SK-N-SH treated with all-trans-retinoic acid at 6 μM for 48 hours (cell line): ENCODE data around the gene SPNS3.

Experiments used
- ATAC-seq: fragments of 200-7000 bp; cut with Tn5 transposase; 3 replicates; pipeline ENCODE4 v1.9.1; 2020; ENCODE audit warnings: mild to moderate bottlenecking, moderate library complexity
- ARNTL ChIP-seq: fragments of 450-650 bp; formaldehyde crosslinking; IDR thresholded peaks from 2 replicates; pipeline ENCODE4 v1.5.0; 2020; ENCODE audit warnings: low read depth, mild to moderate bottlenecking, moderate library complexity, borderline replicate concordance
- CSDC2 ChIP-seq: fragments of 250-450 bp; sonication (Bioruptor Pico); IDR thresholded peaks from 2 replicates; pipeline ENCODE4 v1.5.0; 2020; ENCODE audit warnings: mild to moderate bottlenecking, moderate library complexity
- ESRRG ChIP-seq: fragments of 250-450 bp; sonication (Bioruptor Pico); IDR thresholded peaks from 2 replicates; pipeline ENCODE4 v1.6.1; 2021; ENCODE audit warnings: mild to moderate bottlenecking
- GLIS3 ChIP-seq: fragments of 250-450 bp; sonication (Bioruptor Pico); IDR thresholded peaks from 2 replicates; pipeline ENCODE4 v1.5.0; 2020; ENCODE audit warnings: mild to moderate bottlenecking, moderate library complexity
- ISL1 ChIP-seq: fragments of 250-450 bp; sonication (Bioruptor Pico); IDR thresholded peaks from 2 replicates; pipeline ENCODE4 v2.1.2; 2022; ENCODE audit warnings: mild to moderate bottlenecking, moderate library complexity
- OSR1 ChIP-seq: fragments of 250-450 bp; sonication (Bioruptor Pico); IDR thresholded peaks from 2 replicates; pipeline ENCODE4 v1.8.0; 2022; ENCODE audit warnings: moderate library complexity, mild to moderate bottlenecking, inconsistent platforms
- RARB ChIP-seq: fragments of 250-450 bp; sonication (Bioruptor Pico); IDR thresholded peaks from 2 replicates; pipeline ENCODE4 v1.8.0; 2021; ENCODE audit warnings: mild to moderate bottlenecking, moderate library complexity
- TCF4 ChIP-seq: fragments of 250-450 bp; sonication (Bioruptor Pico); IDR thresholded peaks from 2 replicates; pipeline ENCODE4 v1.8.0; 2021; ENCODE audit warnings: mild to moderate bottlenecking, moderate library complexity, borderline replicate concordance
- ZFP3 ChIP-seq: fragments of 250-450 bp; sonication (Bioruptor Pico); IDR thresholded peaks from 2 replicates; pipeline ENCODE4 v1.5.0; 2020; ENCODE audit warnings: mild to moderate bottlenecking, moderate library complexity
- ZFP30 ChIP-seq: fragments of 450-650 bp; formaldehyde crosslinking; IDR thresholded peaks from 2 replicates; pipeline ENCODE4 v1.5.0; 2022; ENCODE audit warnings: mild to moderate bottlenecking, moderate library complexity
- ZNF565 ChIP-seq: fragments of 450-650 bp; formaldehyde crosslinking; conservative IDR thresholded peaks from 2 replicates; pipeline ENCODE4 v1.5.0; 2020; ENCODE audit warnings: low read depth, mild to moderate bottlenecking, moderate library complexity
- ZNF70 ChIP-seq: fragments of 450-650 bp; formaldehyde crosslinking; IDR thresholded peaks from 2 replicates; pipeline ENCODE4 v1.5.0; 2020; ENCODE audit warnings: mild to moderate bottlenecking, moderate library complexity
- TF ChIP-seq, protein P1 (sequence below): fragments of 250-450 bp; sonication (Bioruptor Pico); IDR thresholded peaks from 2 replicates; pipeline ENCODE4 v1.8.0; 2020; ENCODE audit warnings: mild to moderate bottlenecking, moderate library complexity, borderline replicate concordance
- TF ChIP-seq, protein P2 (sequence below): fragments of 250-450 bp; sonication (Bioruptor Pico); IDR thresholded peaks from 2 replicates; pipeline ENCODE4 v1.5.0; 2020; ENCODE audit warnings: mild to moderate bottlenecking, moderate library complexity
- TF ChIP-seq, protein P3 (sequence below): fragments of 250-450 bp; sonication (Bioruptor Pico); IDR thresholded peaks from 2 replicates; pipeline ENCODE4 v1.5.1; 2020; ENCODE audit warnings: low read depth, mild to moderate bottlenecking, moderate library complexity
- TF ChIP-seq, protein P4 (sequence below): fragments of 250-450 bp; sonication (Bioruptor Pico); IDR thresholded peaks from 2 replicates; pipeline ENCODE4 v1.8.0; 2021; ENCODE audit warnings: low read depth, mild to moderate bottlenecking, moderate library complexity, borderline replicate concordance

The SPNS3 gene

DNA sequence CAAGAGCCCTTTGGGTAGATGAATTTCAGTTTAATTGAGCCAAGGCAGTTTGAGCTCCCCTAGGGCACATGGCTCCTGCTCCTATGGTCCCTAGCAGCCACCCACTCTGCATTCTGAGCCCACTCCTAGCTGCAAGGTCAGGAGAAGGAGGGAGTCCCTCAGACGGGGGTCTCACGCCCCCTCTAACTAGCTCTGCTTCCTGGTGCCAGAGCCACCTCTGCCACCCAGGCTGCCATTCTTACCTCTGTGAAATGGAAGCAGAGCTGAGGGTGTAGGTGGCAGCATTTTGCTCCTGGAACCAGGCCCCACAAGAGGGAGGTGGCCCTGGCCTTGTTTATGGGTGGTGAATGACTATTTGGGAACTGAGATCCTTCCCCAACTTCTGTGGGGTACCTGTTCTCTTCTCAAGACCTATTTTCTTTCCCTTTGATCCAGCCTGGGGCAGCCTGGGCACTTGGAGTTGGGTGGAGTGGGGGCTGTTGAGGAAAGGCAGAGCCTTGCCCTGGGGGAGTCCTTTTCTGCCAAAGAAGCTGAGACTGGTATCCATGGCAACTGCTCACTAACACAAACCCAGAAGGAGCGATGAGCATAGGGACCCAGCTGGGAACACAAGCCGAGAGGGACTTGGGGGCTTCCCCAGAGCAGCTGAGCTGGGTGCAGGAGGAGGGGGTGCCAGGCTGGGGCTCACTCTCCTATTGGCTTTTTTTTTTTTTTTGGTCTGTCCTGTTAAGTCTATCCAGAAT lies 69.7 kb downstream of the SPNS3 start:
- no peak for ATAC-seq
- TF ChIP-seq, protein P1, sequence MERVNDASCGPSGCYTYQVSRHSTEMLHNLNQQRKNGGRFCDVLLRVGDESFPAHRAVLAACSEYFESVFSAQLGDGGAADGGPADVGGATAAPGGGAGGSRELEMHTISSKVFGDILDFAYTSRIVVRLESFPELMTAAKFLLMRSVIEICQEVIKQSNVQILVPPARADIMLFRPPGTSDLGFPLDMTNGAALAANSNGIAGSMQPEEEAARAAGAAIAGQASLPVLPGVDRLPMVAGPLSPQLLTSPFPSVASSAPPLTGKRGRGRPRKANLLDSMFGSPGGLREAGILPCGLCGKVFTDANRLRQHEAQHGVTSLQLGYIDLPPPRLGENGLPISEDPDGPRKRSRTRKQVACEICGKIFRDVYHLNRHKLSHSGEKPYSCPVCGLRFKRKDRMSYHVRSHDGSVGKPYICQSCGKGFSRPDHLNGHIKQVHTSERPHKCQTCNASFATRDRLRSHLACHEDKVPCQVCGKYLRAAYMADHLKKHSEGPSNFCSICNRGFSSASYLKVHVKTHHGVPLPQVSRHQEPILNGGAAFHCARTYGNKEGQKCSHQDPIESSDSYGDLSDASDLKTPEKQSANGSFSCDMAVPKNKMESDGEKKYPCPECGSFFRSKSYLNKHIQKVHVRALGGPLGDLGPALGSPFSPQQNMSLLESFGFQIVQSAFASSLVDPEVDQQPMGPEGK (CRISPR knock-in tag) = no peak

DNA sequence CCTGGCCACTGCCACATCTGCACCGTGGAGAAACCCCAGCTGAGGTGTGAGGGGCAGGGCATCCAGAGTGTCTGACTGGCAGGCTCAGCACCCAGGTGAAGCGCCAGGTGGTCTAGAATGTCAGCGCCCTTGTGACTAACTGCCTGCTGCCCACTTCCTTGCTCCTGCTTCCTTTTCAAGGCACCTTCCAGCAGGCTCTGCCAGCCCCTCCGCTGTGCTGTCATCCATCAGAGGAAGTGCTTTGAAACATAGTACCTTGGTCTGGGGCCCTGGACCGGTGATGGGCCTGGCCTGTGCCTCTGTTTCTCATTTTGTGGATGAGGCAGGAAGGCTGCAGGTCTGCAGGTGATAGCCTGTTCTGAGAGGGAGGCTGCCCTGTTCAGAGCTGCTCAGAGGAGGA lies 70.4 kb downstream of the SPNS3 start:
- no peak for ATAC-seq
- TF ChIP-seq, protein P2, sequence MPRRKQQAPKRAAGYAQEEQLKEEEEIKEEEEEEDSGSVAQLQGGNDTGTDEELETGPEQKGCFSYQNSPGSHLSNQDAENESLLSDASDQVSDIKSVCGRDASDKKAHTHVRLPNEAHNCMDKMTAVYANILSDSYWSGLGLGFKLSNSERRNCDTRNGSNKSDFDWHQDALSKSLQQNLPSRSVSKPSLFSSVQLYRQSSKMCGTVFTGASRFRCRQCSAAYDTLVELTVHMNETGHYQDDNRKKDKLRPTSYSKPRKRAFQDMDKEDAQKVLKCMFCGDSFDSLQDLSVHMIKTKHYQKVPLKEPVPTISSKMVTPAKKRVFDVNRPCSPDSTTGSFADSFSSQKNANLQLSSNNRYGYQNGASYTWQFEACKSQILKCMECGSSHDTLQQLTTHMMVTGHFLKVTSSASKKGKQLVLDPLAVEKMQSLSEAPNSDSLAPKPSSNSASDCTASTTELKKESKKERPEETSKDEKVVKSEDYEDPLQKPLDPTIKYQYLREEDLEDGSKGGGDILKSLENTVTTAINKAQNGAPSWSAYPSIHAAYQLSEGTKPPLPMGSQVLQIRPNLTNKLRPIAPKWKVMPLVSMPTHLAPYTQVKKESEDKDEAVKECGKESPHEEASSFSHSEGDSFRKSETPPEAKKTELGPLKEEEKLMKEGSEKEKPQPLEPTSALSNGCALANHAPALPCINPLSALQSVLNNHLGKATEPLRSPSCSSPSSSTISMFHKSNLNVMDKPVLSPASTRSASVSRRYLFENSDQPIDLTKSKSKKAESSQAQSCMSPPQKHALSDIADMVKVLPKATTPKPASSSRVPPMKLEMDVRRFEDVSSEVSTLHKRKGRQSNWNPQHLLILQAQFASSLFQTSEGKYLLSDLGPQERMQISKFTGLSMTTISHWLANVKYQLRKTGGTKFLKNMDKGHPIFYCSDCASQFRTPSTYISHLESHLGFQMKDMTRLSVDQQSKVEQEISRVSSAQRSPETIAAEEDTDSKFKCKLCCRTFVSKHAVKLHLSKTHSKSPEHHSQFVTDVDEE (CRISPR knock-in tag) = no peak
- no peak for TF ChIP-seq RARB (CRISPR knock-in tag)
- no peak for TF ChIP-seq OSR1
- no peak for TF ChIP-seq GLIS3 (CRISPR knock-in tag)
- no peak for TF ChIP-seq ZFP30
- TF ChIP-seq ZNF565 (CRISPR knock-in tag) = no peak
- TF ChIP-seq ISL1 = no peak
- TF ChIP-seq, protein P1 (CRISPR knock-in tag) = no peak
- no peak for TF ChIP-seq ZNF70
- no peak for TF ChIP-seq ESRRG
- no peak for TF ChIP-seq TCF4 (CRISPR knock-in tag)
- TF ChIP-seq ZFP3 (CRISPR knock-in tag) = no peak
- TF ChIP-seq, protein P3, sequence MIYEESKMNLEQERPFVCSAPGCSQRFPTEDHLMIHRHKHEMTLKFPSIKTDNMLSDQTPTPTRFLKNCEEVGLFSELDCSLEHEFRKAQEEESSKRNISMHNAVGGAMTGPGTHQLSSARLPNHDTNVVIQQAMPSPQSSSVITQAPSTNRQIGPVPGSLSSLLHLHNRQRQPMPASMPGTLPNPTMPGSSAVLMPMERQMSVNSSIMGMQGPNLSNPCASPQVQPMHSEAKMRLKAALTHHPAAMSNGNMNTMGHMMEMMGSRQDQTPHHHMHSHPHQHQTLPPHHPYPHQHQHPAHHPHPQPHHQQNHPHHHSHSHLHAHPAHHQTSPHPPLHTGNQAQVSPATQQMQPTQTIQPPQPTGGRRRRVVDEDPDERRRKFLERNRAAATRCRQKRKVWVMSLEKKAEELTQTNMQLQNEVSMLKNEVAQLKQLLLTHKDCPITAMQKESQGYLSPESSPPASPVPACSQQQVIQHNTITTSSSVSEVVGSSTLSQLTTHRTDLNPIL = no peak

DNA sequence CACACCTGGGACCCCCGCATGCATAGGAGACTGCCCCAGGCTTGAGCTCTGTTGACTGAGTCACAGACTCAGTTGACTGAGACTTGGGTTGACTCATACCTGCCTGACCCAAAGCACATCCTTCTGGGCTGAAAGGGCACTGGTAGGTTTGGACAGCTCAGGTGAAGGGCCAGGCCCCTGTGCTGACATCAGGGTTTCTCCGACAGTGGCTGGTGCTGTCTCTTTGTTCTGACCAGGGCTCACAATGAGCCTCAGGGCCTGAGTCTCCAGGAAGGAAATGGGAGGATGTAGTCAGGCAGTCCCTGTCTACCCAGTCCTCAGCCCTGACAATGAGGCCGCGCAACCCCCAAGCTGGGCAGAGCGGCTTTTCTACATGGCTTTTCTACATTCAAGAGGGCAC lies 71.4 kb downstream of the SPNS3 start:
- no peak for ATAC-seq
- TF ChIP-seq, protein P4, sequence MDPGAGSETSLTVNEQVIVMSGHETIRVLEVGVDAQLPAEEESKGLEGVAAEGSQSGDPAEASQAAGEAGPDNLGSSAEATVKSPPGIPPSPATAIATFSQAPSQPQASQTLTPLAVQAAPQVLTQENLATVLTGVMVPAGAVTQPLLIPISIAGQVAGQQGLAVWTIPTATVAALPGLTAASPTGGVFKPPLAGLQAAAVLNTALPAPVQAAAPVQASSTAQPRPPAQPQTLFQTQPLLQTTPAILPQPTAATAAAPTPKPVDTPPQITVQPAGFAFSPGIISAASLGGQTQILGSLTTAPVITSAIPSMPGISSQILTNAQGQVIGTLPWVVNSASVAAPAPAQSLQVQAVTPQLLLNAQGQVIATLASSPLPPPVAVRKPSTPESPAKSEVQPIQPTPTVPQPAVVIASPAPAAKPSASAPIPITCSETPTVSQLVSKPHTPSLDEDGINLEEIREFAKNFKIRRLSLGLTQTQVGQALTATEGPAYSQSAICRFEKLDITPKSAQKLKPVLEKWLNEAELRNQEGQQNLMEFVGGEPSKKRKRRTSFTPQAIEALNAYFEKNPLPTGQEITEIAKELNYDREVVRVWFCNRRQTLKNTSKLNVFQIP (CRISPR knock-in tag) = no peak
- TF ChIP-seq, all 23 proteins: peak for 0

- no peak for TF ChIP-seq ARNTL (CRISPR knock-in tag)
- ATAC-seq = no peak
Measured at GRCh38 chr17:4506175-4506813, 72.6 kb downstream of the SPNS3 start.

GRCh38 chr17:4506892-4507291 lies 73.2 kb downstream of the SPNS3 start:
- no peak for ATAC-seq
- no peak for TF ChIP-seq CSDC2
